ENCODE data around the gene RFX2. TPM values are rescaled to one million over a fixed set of nuclear protein-coding genes. Genes with fewer than 3 reads are reported as not detected.

RFX2 gene
- total and polyA plus RNA-seq, 9 donors = 5.9 to 31.2 (median 13.3) TPM

DNA sequence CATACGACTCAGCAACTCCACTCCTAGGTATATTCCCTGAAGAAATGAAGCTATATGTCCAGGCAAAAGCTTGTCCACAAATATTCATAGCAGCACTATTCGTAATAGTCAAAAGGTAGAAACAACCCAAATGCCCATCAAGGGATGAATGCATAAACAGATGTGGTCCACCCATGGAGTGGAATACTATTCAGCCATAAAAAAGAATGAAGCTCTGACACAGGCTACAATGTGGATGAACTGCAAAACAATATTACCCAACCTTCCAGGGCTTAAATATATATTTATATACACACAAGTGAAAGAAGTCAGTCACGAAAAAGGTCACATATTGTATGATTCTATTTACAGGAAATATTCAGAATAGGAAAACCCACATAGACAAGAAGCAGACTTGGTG lies 19.7 kb downstream of the RFX2 start:
- intact Hi-C loops (cut with DNase I) = no loop called here
- TF ChIP-seq EP300 (IDR thresholded peaks at IDR 0.05) (no peak), POLR2A (IDR thresholded peaks at IDR 0.05) (no peak)
- TF ChIP-seq, protein P1, sequence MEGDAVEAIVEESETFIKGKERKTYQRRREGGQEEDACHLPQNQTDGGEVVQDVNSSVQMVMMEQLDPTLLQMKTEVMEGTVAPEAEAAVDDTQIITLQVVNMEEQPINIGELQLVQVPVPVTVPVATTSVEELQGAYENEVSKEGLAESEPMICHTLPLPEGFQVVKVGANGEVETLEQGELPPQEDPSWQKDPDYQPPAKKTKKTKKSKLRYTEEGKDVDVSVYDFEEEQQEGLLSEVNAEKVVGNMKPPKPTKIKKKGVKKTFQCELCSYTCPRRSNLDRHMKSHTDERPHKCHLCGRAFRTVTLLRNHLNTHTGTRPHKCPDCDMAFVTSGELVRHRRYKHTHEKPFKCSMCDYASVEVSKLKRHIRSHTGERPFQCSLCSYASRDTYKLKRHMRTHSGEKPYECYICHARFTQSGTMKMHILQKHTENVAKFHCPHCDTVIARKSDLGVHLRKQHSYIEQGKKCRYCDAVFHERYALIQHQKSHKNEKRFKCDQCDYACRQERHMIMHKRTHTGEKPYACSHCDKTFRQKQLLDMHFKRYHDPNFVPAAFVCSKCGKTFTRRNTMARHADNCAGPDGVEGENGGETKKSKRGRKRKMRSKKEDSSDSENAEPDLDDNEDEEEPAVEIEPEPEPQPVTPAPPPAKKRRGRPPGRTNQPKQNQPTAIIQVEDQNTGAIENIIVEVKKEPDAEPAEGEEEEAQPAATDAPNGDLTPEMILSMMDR (IDR thresholded peaks at IDR 0.05) = no peak
- Histone ChIP-seq H3K4me1 (ENCODE audit: insufficient read depth) (peaks cover 18% of the 10 kb centered on the region), H3K27ac (no peak overlapping the region), H3K4me3 (no peak overlapping the region), H3K36me3 (no peaks in the 10 kb centered on the region), H3K9me3 (no peaks in the 10 kb centered on the region), H3K27me3 (no peaks in the 10 kb centered on the region)
- no peak for DNase-seq
- WGBS, 3 donors = 91 to 96% (median 96%) methylated on average over 3 of the region's 3 CpGs

DNA sequence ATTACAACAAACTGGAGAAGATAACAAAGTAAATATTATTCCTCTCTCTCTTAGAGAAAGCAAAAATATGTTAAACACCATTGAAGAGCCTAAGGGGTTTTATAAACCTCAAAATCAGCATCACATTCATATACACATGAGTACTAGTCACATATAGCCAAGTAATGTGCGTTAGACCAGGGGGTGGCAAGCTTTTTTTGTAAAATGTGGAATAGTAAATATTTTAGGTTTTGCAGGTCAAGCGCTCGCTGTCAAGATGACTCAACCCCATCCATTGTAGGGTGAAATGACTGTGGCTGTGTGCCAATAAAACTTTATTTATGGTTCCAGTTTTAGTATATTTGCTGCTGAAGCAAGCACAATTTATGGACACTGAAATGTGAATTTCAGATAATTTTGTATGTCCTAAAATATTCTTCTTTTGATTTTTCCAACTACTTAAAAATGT lies 21.7 kb downstream of the RFX2 start:
- H3K4me3 ChIP-seq = no peak overlapping the region
- WGBS, 3 donors = 35 to 51% (median 45%) methylated on average over 3 of the region's 3 CpGs
- intact Hi-C loops (cut with DNase I) = no loop called here

DNA sequence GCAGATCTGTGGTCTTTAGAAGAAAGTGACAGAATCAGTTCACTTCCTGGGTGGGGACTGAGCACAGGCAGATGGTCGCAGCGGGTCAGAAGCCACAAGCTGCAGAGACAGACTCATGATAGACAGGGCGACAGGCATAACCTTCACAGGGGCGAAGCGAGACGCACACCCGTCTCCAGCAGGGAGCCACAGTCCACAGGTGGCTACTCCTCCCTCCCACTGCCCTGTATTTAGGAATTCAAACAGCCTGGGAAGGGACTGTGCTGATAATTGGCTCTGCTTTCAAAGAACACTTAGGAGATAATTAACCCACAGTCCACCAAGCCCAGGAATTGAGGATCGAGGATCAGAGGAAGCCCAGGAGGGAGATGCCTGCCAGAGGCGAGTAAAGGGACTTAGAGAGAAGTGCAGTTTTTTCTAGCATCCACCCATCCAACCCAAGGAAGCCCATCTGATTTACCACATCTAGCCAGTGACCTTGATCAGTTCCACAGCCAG lies 23.2 kb downstream of the RFX2 start:
- 24 to 25% (median 24%) methylated on average over 9 of the region's 9 CpGs for WGBS, 3 donors
- no peak overlapping the region for H3K27ac ChIP-seq
- H3K9me3 ChIP-seq = no peaks in the 10 kb centered on the region
- no peak overlapping the region for H3K4me3 ChIP-seq
- DNase-seq = no peak
- TF ChIP-seq, protein P1 (IDR thresholded peaks at IDR 0.05) = no peak
- no peak for TF ChIP-seq POLR2A (IDR thresholded peaks at IDR 0.05)
- no peak for TF ChIP-seq EP300 (IDR thresholded peaks at IDR 0.05)
- intact Hi-C loops (cut with DNase I) = no loop called here
- H3K4me1 ChIP-seq (ENCODE audit: insufficient read depth) = peaks cover 15% of the 10 kb centered on the region
- no peaks in the 10 kb centered on the region for H3K36me3 ChIP-seq
- H3K27me3 ChIP-seq = no peaks in the 10 kb centered on the region

More for the DNA sequence above, 21.7 kb downstream of the RFX2 start:
- TF ChIP-seq, protein P1 (IDR thresholded peaks at IDR 0.05) = no peak
- no peak for TF ChIP-seq POLR2A (IDR thresholded peaks at IDR 0.05)
- no peak for TF ChIP-seq EP300 (IDR thresholded peaks at IDR 0.05)
- H3K27me3 ChIP-seq = no peaks in the 10 kb centered on the region
- H3K27ac ChIP-seq = no peak overlapping the region
- no peaks in the 10 kb centered on the region for H3K36me3 ChIP-seq
- DNase-seq = no peak
- H3K4me1 ChIP-seq (ENCODE audit: insufficient read depth) = peaks cover 15% of the 10 kb centered on the region
- no peaks in the 10 kb centered on the region for H3K9me3 ChIP-seq

DNA sequence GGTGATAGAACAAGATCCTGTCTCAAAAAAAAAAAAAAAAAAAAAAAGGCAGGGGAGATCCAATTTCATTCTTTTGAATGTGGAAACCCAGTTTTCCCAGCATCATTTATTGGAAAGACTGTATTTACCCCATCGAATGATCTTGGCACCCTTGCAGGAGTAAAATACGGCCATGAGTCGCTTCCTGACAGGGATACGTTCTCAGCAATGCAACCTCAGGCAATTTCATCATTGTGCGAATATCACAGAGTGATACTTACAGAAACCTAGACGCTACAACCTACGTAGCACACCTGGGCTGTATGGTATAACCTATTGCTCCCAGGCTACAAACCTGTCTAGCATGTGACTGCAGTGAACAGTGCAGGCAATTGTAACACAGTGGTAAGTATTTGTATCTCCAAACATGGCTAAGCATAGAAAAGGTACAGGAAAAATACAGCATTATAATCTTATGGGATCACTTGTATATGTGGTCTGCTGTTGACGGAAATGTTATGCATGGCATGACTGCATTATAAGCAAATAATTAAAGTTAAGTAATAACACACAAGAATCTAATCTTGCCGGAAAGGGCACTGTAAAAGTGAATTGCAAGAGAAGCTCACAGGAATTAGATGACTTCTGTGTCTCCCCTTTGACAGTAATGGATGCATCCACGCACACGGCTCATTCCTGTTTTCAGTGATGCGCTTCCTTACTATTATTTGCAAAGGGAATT lies 24.1 kb downstream of the RFX2 start:
- Histone ChIP-seq H3K27ac (no peak overlapping the region), H3K36me3 (no peaks in the 10 kb centered on the region), H3K27me3 (no peaks in the 10 kb centered on the region), H3K4me3 (no peak overlapping the region), H3K4me1 (ENCODE audit: insufficient read depth) (peaks cover 15% of the 10 kb centered on the region), H3K9me3 (no peaks in the 10 kb centered on the region)
- WGBS, 3 donors = 89 to 94% (median 91%) methylated on average over 12 of the region's 12 CpGs
- no peak for DNase-seq
- TF ChIP-seq EP300 (IDR thresholded peaks at IDR 0.05) (no peak), POLR2A (IDR thresholded peaks at IDR 0.05) (no peak)
- TF ChIP-seq, protein P1 (IDR thresholded peaks at IDR 0.05) = no peak
- intact Hi-C loops (cut with DNase I) = no loop called here

All from ovary (tissue), 9 donors.